Measurements from ENCODE around the gene AP1S2. TPM values are rescaled to one million over a fixed set of nuclear protein-coding genes. Genes with fewer than 3 reads are reported as not detected.
"Not testable (repeated sequence)": the region's sequence is repeated elsewhere in the genome, so short reads cannot be mapped to it uniquely, and the experiment has no call there.

AP1S2 gene
- polyA plus RNA-seq, 1 of the 3 experiments (the other 2 are of a cell fraction) = 17.7 TPM

GRCh38 chrX:15834053-15834452 is 20.6 kb downstream of the AP1S2 start:
- H3K27me3 ChIP-seq (ENCODE audit: insufficient read depth) = no peaks in the 10 kb centered on the region
- TF ChIP-seq RFX5 (IDR thresholded peaks at IDR 0.05; ENCODE audit: low read length) (no peak), FOXJ3 (CRISPR knock-in tag; IDR thresholded peaks at IDR 0.05) (no peak), TEAD4 (IDR thresholded peaks at IDR 0.05; ENCODE audit: borderline replicate concordance, insufficient read depth) (no peak), ELF1 (IDR thresholded peaks at IDR 0.05) (no peak), ZBTB33 (IDR thresholded peaks at IDR 0.05; ENCODE audit: borderline replicate concordance, low read depth) (no peak), CHD2 (IDR thresholded peaks at IDR 0.05; ENCODE audit: low read length, partially characterized antibody) (no peak), RCOR1 (IDR thresholded peaks at IDR 0.05; ENCODE audit: low read length) (no peak), USF2 (IDR thresholded peaks at IDR 0.05; ENCODE audit: borderline replicate concordance, low read depth, low read length) (no peak), MXI1 (IDR thresholded peaks at IDR 0.05; ENCODE audit: low read depth, low read length) (no peak), YY1 (IDR thresholded peaks at IDR 0.05; ENCODE audit: low read depth) (no peak), MEF2A (IDR thresholded peaks at IDR 0.05; ENCODE audit: borderline replicate concordance, low read depth) (no peak), FOXM1 (IDR thresholded peaks at IDR 0.05; ENCODE audit: low read depth) (no peak), EZH2phosphoT487 (IDR thresholded peaks at IDR 0.05; ENCODE audit: borderline replicate concordance, low read depth) (no peak), SMC3 (IDR thresholded peaks at IDR 0.05; ENCODE audit: low read depth, low read length) (no peak), GABPA (IDR thresholded peaks at IDR 0.05; ENCODE audit: low read depth) (no peak)
- TF ChIP-seq, protein P1, sequence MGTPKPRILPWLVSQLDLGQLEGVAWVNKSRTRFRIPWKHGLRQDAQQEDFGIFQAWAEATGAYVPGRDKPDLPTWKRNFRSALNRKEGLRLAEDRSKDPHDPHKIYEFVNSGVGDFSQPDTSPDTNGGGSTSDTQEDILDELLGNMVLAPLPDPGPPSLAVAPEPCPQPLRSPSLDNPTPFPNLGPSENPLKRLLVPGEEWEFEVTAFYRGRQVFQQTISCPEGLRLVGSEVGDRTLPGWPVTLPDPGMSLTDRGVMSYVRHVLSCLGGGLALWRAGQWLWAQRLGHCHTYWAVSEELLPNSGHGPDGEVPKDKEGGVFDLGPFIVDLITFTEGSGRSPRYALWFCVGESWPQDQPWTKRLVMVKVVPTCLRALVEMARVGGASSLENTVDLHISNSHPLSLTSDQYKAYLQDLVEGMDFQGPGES (IDR thresholded peaks at IDR 0.05; ENCODE audit: low read depth, low read length) = no peak
- TF ChIP-seq, protein P2, sequence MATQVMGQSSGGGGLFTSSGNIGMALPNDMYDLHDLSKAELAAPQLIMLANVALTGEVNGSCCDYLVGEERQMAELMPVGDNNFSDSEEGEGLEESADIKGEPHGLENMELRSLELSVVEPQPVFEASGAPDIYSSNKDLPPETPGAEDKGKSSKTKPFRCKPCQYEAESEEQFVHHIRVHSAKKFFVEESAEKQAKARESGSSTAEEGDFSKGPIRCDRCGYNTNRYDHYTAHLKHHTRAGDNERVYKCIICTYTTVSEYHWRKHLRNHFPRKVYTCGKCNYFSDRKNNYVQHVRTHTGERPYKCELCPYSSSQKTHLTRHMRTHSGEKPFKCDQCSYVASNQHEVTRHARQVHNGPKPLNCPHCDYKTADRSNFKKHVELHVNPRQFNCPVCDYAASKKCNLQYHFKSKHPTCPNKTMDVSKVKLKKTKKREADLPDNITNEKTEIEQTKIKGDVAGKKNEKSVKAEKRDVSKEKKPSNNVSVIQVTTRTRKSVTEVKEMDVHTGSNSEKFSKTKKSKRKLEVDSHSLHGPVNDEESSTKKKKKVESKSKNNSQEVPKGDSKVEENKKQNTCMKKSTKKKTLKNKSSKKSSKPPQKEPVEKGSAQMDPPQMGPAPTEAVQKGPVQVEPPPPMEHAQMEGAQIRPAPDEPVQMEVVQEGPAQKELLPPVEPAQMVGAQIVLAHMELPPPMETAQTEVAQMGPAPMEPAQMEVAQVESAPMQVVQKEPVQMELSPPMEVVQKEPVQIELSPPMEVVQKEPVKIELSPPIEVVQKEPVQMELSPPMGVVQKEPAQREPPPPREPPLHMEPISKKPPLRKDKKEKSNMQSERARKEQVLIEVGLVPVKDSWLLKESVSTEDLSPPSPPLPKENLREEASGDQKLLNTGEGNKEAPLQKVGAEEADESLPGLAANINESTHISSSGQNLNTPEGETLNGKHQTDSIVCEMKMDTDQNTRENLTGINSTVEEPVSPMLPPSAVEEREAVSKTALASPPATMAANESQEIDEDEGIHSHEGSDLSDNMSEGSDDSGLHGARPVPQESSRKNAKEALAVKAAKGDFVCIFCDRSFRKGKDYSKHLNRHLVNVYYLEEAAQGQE (IDR thresholded peaks at IDR 0.05; ENCODE audit: low read depth, low read length) = no peak
- TF ChIP-seq, protein P3, sequence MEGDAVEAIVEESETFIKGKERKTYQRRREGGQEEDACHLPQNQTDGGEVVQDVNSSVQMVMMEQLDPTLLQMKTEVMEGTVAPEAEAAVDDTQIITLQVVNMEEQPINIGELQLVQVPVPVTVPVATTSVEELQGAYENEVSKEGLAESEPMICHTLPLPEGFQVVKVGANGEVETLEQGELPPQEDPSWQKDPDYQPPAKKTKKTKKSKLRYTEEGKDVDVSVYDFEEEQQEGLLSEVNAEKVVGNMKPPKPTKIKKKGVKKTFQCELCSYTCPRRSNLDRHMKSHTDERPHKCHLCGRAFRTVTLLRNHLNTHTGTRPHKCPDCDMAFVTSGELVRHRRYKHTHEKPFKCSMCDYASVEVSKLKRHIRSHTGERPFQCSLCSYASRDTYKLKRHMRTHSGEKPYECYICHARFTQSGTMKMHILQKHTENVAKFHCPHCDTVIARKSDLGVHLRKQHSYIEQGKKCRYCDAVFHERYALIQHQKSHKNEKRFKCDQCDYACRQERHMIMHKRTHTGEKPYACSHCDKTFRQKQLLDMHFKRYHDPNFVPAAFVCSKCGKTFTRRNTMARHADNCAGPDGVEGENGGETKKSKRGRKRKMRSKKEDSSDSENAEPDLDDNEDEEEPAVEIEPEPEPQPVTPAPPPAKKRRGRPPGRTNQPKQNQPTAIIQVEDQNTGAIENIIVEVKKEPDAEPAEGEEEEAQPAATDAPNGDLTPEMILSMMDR (IDR thresholded peaks at IDR 0.05) = no peak
- no peaks in the 10 kb centered on the region for H3K79me2 ChIP-seq (ENCODE audit: insufficient read depth)
- ChIA-PET CTCF (interaction anchor here (0.8 to 0.9 kb wide), 2 partner anchors 18 to 29 kb away, joined by 3 to 4 read pairs; no protein-coding TSS in a partner anchor), POLR2A (no interaction called here)
- peaks cover 5 to 9% of the 10 kb centered on the region in 2 experiments for H3K36me3 ChIP-seq (replicated peaks in 1 of 2; ENCODE audit: control insufficient read depth in 1 of 2, insufficient read depth in 2 of 2, low read length in 1 of 2)
- H3K4me2 ChIP-seq = no peak overlapping the region
- H4K20me1 ChIP-seq (ENCODE audit: insufficient read depth) = no peaks in the 10 kb centered on the region
- H3K9me2 ChIP-seq = no peaks in the 10 kb centered on the region
- H3K9me3 ChIP-seq = no peaks in the 10 kb centered on the region
- no peak for DNase-seq
- H3K9ac ChIP-seq = no peak overlapping the region
- no peak overlapping the region for H3K27ac ChIP-seq (ENCODE audit: low read depth in 2 of 2, low read length in 1 of 2)
- peaks cover 16% of the 10 kb centered on the region for H3F3A ChIP-seq (replicated peaks; ENCODE audit: insufficient read depth)
- WGBS (ENCODE audit: low lambda C conversion rate) = 72% methylated on average over 3 of the region's 3 CpGs
- H2AFZ ChIP-seq (ENCODE audit: low read depth) = no peak overlapping the region
- H3K4me3 ChIP-seq (ENCODE audit: low read depth in 2 of 2, low read length in 1 of 2) = no peak overlapping the region
- peaks cover 0 to 3% of the 10 kb centered on the region in 2 experiments; a peak in 1 of 4 replicates for H3K4me1 ChIP-seq (ENCODE audit: control insufficient read depth in 1 of 2, insufficient read depth in 2 of 2, low read depth in 1 of 2, low read length in 1 of 2)

DNA sequence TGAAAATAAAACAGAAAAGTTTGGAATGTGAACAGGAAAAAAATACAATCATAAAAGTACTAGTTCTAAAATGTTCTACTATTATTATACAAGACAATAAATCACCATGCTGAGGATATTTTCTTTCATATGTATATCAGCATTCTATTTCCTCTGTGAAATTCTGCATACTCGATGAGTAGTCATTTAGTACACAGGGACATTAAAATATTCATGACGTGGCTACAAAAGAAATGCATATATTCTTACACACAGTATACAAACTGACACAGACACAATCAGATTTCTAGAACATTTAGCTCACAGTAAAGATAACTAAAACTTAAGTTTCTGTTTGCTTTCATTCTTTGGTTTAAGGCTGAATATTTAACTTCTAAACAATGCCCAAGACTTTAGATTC is 23.3 kb downstream of the AP1S2 start:
- H3K4me2 ChIP-seq; H3K79me2 ChIP-seq (ENCODE audit: insufficient read depth); DNase-seq; H3K27ac ChIP-seq (ENCODE audit: low read depth in 2 of 2, low read length in 1 of 2); H3K4me3 ChIP-seq (ENCODE audit: low read depth in 2 of 2, low read length in 1 of 2); H3K9me2 ChIP-seq; CTCF ChIA-PET; H3K9me3 ChIP-seq; H4K20me1 ChIP-seq (ENCODE audit: insufficient read depth); H3K9ac ChIP-seq; H2AFZ ChIP-seq (ENCODE audit: low read depth); H3K4me1 ChIP-seq (ENCODE audit: control insufficient read depth in 1 of 2, insufficient read depth in 2 of 2, low read depth in 1 of 2, low read length in 1 of 2); POLR2A ChIA-PET; H3K27me3 ChIP-seq (ENCODE audit: insufficient read depth): not testable (repeated sequence)
- Histone ChIP-seq H3F3A (replicated peaks; ENCODE audit: insufficient read depth) (peaks cover 16% of the 10 kb centered on the region), H3K36me3 (replicated peaks in 1 of 2; ENCODE audit: control insufficient read depth in 1 of 2, insufficient read depth in 2 of 2, low read length in 1 of 2) (peaks cover 28 to 30% of the 10 kb centered on the region in 2 experiments)
- 80% methylated on average over 1 of the region's 2 CpGs for WGBS (ENCODE audit: low lambda C conversion rate)

Data from SK-N-SH (cell line).